UCSD-AML1 (cell line): Measurements from ENCODE around the gene P2RY13.

ENCODE experiments used
- DNase-seq: peaks from one replicate; lab custom pipeline; 2025; ENCODE audit not compliant: unreplicated experiment; lab: John Stamatoyannopoulos, UW

Gene P2RY13

DNA sequence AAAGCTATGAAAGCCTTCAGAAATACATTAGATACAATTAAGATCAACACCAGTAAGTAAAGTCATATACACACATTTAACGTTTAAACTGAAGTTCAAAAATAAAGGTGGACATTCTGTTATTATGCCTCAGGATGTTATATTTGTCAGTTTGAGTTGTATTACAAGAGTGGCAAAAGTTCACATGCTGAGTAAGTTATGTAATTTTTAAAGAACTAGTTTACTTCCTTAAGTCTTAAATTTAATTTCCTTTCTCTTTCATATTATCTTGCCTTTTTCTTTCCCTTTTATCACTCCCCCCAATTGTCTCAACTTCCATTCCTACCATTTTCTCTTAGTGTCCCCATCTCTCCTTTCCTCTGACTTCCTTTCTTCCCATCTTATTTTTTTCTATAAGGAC, 7.8 kb downstream of the P2RY13 start:
- no peak for DNase-seq

DNA sequence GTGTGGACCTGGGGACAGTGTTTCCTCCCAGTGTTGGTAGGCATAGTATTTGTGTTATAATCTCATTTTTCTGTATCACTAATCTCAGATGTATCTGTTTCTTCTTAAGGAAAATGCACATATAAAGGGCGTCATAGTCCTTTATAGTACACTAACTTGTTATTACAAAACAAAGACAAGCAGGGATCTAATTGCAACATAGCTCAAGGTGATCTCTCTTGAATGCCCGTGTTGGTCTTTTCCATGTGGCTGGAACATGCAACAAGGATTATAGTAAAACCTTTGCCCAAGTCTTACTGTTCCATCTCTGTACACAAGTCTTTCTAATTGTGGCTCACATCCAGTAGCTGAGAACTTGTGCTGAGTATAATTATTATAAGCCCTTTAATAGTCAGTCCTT, 9.2 kb downstream of the P2RY13 start:
- no peak for DNase-seq

DNA sequence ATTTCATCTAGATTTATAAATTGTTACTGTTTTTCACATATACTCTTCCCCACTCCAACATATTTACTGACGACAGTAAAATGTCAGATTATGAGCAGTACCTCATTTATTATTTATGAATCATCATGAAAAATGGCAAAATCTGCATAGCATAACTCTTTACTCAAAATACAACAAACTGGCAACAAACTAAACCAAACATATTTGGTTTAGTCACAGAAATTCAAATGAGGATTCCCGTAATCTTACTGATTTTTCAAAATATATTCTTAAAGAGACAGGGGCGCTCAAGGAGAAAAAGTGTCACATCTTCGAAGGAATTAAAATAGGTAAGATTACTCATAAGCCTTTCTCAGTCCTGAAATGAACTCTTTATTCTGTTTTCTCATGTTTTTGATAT, 9.7 kb downstream of the P2RY13 start:
- DNase-seq, result no peak

DNA sequence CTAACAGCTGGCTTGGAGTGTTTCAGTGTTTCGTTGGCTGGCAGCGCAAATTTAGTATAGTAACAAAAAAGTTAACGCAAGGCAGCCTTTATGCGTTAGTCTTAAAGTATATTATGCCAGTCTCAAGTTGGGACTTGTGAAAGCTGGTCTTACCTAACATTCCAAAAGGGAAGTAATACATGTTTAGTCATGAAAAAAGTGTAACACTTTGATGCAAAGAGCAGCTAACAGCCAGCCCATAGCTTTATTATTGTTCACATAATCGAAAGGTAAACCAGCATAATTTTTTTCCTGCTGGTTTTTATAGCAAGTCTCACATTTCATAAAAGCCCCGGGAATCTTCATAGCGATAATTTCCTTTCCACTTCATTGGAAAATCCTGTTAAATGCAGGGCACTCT, 10.4 kb downstream of the P2RY13 start:
- DNase-seq, result no peak

DNA sequence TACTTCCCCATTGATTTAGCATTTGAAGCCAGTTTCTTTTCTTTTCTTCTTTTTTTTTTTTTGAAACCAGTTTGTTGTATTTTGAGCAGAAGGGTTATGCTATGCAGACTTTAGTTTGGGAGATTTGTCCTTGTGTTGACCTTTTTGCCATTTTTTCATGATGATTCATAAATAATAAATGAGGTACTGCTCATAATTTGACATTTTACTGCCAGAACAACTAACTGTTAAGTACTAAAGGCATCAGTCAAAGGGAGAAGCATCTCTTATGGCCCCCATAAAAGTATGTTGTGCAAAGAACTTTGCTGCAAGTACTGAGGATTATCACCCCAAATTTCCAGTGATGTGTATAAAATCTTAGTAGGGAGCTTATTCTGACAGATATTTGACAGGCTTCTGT, 11.0 kb downstream of the P2RY13 start:
- no peak for DNase-seq

DNA sequence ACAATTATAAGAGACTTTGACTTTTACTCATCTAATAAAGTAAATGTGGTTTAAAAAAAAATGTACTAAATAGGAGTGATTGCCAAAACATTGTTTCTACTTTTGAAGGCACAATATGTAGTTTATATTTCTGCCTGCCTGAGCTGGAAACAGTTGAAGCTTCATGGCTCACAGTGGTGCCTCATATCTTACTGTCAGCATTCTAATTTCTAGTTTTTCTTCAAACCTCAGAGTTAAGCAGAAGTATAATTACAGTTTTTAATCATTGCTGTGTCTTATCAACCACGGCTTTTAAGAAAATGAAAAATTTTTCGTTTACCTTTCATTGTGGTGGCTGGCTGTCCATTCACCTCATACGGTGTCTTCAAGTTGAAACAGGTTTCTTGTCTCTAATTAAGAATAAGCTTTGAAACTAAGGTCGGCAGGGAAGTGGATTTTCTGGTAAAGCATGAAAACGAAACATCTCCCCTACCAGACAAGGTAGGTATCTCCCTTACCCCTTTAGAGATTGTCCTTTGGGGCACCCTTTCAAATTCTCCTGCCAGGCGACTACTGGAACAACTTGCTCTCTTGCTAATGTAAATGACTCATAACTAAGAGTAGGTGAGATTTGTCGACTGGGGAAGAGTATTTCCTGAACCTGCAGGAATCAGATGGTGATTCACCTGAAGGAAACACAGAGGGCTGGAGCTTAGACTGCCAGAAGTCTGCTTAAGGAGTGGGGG, 12.9 kb downstream of the P2RY13 start, which contains the start of gene GPR87:
Gene GPR87 (minus strand): TSS at position 554 of the 725 bp plus-strand sequence. CDS start 16,720 bp downstream, outside the sequence.
- no peak for DNase-seq

DNA sequence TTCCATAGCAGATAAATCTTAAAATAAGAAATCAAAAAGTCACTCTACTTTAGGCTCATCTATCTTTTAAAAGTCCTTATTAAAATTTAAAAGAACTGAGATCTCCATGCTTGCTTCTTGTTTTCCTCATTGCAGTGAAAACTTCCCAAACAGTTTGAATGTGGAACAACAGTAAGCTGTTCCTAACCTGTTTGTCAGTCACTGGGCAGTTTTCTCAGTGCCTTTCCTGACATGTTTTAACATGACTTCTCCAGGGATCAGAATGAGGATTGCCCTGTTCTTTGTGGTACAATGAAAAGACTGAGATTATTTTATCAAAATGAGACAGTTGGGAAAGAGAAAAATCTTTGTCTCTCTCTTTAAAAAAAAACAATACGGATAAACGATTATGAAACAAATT, 13.5 kb downstream of the P2RY13 start:
- DNase-seq, result no peak

DNA sequence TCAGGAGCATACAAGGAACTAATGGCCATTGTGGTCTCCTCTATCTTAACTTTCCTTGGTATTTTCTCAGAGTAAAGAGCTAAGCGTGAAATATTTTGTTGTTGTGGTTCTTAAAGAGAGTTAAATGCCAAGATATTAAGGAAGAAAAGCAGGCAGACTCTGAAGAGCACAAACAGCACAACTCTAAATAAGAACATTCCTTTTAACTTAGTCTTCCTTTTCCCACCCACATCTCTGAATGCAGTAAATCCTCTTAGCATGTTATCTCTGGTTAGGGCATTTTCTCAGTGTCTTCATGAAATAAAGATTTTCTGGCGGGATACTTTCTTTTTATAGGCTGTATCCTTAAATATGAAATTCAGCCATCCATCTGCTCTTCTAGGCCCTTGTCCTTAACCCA, 14.2 kb downstream of the P2RY13 start:
- no peak for DNase-seq

DNA sequence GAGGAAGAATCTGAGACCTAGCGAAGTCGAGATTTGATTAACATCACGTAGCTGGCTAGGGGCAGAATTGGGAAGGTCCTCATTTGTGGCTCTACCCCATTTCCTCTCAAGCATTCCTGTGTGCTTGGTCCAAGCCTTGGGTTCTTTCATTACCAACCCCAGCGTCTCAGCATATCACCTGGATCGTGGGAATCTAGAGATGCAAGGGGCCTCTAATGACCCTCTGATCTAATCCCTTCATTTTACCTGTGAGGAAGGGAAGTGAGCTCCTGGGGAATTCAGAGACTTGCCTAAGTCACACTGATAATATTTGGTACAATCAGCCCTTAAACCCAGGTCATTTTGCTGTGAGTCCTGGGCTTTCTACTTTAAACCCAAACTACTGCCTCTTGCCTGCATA, 14.8 kb downstream of the P2RY13 start:
- no peak for DNase-seq

DNA sequence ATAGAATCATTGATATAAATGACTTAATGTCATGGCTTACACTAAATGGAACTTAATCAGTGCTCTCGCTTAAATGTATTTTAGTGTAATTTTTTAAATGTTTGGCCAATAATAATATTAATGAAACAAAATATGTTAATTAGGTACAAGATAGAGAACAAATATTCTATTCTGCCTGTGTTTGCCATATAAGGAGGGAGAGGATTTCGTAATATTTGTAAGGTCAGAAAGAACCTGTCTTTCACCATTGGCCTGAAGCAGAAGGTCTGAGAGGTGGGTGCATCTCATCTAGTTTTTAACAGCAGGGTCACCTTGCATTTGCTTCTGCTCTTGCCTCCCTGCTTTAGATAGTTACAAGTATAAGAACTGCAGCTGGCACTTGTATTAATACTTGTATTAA, 15.2 kb downstream of the P2RY13 start:
- DNase-seq, result no peak

DNA sequence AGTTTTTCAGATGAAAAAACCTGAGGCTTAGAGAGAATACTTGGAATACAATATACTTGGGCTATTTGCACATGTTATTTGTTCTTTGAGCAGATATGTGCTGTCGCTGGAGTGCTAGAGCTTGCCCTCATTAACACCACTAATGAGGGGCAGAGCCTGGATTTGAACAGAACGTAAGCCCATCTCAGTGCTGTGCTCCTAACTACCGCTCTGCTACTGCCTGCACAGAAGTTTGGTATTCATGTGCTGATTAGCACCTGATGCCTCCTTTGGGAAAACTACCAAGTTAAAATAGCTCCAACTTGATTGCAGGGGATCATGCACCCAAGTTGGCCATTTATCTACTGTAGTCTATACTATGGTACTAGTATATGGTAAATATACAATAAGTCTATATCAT, 16.4 kb downstream of the P2RY13 start:
- no peak for DNase-seq

DNA sequence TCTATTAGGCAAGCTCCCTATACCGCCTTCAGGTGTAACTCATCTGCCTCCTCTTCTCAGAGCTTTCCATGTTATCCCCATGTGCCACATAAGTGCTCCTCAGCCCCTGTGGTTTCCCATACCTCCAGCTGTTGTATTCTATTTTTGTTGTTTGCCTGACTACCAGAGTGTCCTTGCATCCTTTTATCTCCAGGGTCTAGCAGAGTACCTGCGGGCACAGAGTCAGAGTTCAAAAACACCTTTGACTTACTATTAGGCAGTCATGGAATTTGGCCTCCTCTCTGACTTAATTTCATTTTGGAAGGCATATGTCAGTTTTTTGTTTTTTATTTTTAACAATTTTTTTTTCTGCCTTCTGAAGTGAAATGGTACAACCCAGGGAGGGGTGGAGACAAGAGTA, 19.8 kb downstream of the P2RY13 start:
- no peak for DNase-seq

DNA sequence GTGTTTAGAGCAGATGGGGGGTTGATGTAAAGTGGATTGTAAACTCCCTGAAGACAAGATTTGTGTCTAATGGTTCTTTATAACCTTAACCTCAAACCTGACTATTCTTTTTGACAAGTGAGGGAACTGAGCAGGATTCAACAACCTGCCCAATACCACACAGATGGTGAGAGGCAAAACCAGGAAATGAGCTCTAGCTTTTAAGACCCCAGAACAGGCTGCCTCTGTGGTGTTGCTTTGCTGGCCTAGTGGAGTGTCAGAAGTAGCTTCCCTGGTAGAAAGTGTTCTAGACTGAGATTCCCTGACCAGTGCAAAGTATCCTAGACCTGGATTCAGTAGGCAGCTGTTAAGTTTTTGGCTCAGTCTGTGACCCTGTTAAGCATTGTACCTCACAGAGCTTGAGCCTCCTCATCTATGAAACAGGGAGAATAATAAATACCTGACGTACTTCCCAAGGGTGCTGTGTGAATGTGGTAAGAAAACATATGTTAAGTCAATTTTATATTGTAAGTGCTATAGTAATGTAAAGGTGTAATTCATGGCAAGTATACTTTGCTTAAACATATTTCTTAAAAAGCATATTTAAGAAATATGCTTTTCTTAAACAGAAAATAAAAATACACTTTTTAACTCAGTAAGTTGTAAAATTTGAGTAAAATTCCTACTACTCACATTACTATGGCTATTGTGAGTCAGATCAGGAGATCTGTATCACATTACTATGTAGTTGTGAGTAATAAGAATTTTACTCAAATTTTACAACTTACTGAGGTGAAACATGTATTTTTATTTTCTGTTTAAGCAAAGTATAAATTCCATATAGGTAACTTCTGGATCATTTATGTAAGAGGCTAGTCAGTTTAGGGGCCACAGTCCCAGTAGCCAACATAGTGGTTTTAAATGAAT, 21.5 kb downstream of the P2RY13 start:
- no peak for DNase-seq

DNA sequence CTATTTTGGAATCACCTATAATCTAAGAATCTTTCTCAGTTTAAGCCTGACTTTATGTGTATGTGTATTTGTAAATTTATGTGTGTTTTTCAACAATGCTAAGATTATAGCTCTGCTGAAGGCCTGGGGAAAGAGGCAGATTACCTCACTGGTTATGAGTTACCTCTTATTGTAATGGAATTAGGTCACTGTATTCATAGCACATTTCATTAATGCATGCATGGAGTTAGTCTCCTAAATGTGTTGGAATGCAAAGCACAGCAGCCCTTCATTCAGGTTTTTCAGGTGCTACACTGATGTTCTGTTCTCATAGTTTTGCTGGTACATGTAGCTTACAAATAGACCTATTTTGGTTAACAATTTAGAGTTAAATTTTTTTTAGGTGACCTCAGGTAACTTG, 22.2 kb downstream of the P2RY13 start:
- DNase-seq, result no peak

DNA sequence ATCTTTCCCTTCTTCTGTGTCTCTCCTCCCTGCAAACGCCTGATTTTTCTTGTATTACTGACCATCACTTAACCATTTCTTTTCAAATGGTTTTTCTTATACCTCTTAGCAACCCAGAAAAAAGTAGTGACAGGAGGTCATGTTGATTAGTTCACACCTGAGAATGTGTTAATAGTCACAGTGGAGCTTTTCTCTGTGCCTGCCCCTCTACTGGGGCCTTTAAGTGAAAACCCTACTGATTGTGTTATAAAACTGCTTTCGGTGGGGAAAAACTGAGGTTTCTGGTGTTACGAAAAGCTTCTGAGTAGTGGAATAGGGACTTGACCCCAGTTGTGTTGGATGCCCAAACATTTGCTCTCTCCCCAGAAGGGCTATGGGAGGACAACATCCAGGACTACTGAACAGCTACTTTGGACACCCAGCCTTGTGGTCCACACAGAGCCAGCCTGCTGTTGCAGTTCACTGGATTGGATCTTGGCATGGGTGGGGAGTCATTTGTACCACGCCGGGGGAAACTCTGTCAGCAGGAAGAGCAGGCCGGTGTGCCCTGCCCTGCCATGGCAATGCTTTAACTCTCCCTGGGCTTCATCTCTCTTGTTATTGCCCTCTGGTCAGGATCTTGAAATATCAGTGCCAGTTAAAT, 23.1 kb downstream of the P2RY13 start:
- no peak for DNase-seq

DNA sequence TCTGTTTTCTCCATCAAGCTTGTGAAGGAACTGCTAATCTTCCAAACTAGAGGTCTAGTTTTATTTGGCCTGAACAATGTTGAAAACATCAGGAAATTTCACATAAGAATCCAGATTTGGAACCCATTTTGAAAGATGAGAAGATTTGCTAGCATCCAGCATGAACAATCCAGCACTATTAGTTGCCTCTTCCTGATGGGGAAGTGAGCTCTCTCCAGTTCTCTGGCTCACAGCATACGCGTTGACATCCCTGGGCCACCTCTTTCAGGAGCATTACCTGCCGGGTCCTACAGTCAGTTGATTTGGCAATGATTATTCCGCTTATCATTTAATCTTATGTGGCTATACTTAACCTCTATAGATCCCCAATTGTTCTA, 23.6 kb downstream of the P2RY13 start:
- DNase-seq, result no peak

DNA sequence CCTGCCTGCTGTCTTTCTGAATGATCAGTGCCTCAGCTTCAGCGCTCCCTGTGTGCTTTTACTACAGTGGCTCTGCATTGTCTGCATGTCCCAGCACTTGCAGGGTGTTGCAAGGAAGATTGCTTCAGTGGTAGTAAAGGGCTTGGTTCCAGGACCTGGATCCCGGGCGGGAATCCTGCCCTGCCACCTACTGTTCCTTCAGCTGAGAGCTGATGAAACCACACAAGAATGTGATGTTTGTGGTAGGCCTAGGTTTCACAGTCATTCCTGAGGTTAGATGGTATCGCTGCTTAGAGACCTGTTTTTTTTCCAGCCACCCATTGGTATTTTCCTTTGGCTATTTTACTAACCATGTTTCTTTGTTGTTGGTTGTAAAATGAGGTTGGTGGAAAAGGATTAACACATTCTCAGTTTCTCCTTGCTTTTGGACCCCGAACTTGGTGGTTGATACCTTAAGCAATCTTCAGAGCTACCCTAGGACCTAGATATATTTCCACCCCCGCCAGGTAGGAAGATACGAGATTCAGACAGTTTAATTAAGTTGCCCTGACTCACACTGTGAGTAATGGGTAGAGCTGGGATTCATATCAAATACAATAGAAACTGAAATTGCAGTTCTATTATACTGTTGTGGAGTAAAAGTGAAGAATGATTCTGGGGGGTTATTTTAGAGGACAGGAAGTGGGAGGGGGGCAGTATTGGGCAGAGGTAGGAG, 24.1 kb downstream of the P2RY13 start:
- no peak for DNase-seq

DNA sequence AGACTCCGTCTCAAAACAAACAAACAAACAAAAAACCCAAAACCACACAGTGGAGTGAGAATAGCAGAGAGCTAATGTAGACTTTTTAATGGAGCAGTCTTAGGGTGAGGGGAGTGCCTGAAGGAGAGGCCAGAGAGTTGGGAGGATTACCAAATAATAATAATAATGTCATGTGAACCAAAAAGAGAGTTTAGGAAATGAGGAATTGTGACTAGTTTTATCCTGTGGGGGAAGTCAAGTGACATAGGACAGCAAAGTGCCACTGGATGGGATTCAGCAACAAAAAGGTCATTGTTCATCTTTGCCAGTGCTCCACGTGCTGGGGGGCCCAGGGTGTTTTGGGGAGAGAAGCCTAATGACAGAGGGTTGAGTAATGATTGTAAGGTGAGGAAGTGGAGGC, 25.6 kb downstream of the P2RY13 start:
- DNase-seq, result no peak

DNA sequence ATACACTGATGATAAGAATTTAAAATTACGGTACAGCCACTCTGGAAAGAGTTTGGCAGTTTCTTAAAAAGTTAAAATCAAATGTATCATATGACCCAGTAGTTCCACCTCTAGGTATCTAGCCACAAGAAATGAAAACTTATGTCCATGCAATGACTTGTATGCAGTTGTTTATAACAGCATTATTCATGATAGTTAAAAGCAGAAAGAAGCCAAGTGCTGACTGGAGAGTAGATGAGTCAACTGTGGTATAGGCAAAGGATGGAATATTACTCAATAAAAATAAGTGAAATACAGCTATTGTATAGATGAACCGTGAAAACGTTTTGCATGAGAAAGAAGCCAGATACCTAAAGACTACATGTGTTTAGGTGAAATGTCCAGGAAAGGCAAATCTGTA, 27.6 kb downstream of the P2RY13 start:
- no peak for DNase-seq

DNA sequence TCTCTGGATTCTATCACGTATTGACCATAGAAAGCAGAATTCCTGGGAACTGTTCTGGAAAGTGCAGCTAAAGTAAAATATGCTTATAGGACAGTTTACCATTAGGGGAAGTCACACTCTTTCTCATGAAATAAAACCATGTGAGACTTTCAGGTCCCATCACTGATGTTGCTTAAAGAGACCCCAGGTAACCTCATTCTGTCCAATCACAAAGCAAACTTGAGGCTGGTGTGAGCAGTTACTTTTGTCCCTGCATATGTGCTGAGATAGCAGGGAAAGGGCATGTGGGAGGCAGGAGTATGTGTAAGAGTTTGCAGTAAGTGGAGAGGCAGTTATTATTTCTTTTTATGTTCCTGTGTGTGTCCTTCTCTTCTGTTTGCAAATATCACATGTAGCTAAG, 28.8 kb downstream of the P2RY13 start:
- DNase-seq, result no peak

DNA sequence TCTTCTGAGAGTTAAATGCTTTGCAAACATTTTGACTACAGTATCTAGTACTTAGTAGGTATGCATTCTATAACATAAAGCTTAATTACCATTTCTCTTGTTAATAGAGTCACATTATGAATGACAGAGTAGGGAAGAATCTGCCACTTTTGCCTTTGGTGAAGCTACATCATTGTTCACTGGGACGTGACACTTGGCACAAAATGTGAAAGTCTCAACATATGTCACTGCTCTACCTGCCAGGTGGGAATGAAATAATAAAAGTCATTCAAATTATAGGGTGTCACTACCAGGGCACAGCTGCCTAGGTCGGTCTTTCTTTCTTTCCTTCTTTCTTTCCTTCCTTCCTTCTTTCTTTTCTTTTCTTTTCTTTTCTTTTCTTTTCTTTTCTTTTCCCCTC, 30.3 kb downstream of the P2RY13 start:
- DNase-seq, result no peak
